A204.1 (cell line): ENCODE results near the gene ADSS1.

Source experiments
- FAIRE-seq: peaks from 2 replicates; lab custom pipeline; 2012; peaks lifted over from hg19 to GRCh38; lab: Jason Lieb, UNC

ADSS1 gene

GRCh38 chr14:104770851-104771272 lies 46.8 kb downstream of the ADSS1 start:
- FAIRE-seq = no peak

- FAIRE-seq = no peak
Measured at GRCh38 chr14:104771374-104771773, 47.3 kb downstream of the ADSS1 start.

GRCh38 chr14:104771918-104772706 lies 48.1 kb downstream of the ADSS1 start:
- FAIRE-seq = no peak

- FAIRE-seq = no peak
Measured at GRCh38 chr14:104772707-104773504, 48.9 kb downstream of the ADSS1 start.

- no peak for FAIRE-seq
Measured at GRCh38 chr14:104773505-104774452, 49.8 kb downstream of the ADSS1 start.

GRCh38 chr14:104774453-104775072 lies 50.5 kb downstream of the ADSS1 start:
- FAIRE-seq = no peak

GRCh38 chr14:104775073-104775489 lies 51.1 kb downstream of the ADSS1 start:
- no peak for FAIRE-seq

GRCh38 chr14:104776481-104776880 lies 52.5 kb downstream of the ADSS1 start:
- no peak for FAIRE-seq

- FAIRE-seq = no peak
Measured at GRCh38 chr14:104776961-104777807, 53.2 kb downstream of the ADSS1 start.

GRCh38 chr14:104777808-104778249 lies 53.8 kb downstream of the ADSS1 start:
- no peak for FAIRE-seq

GRCh38 chr14:104778694-104779331 lies 54.8 kb downstream of the ADSS1 start:
- no peak for FAIRE-seq

- FAIRE-seq = no peak
Measured at GRCh38 chr14:104779776-104780512, 55.9 kb downstream of the ADSS1 start.

- no peak for FAIRE-seq
Measured at GRCh38 chr14:104780513-104781030, 56.5 kb downstream of the ADSS1 start.

- no peak for FAIRE-seq
Measured at GRCh38 chr14:104781271-104782077, 57.4 kb downstream of the ADSS1 start.

GRCh38 chr14:104782086-104782807 lies 58.2 kb downstream of the ADSS1 start:
- FAIRE-seq = no peak

- FAIRE-seq = no peak
Measured at GRCh38 chr14:104782808-104783139, 58.7 kb downstream of the ADSS1 start.

GRCh38 chr14:104783484-104784217 lies 59.6 kb downstream of the ADSS1 start:
- FAIRE-seq = no peak
